Activated T-cell treated with anti-CD3 and anti-CD28 coated beads, Interleukin-2, amount 50 U/mL, for 1 hour (primary cell): ENCODE measurements around the gene CMTM5.
"Not testable (repeated sequence)": the region's sequence is repeated elsewhere in the genome, so short reads cannot be mapped to it uniquely, and the experiment has no call there.

Source experiments
- DNase-seq: peaks from one replicate; pipeline ENCODE4 v3.0.0-alpha.2; 2020

CMTM5 gene

GRCh38 chr14:23400496-23401149, 23.8 kb downstream of the CMTM5 start:
- not testable (repeated sequence) for DNase-seq

DNA sequence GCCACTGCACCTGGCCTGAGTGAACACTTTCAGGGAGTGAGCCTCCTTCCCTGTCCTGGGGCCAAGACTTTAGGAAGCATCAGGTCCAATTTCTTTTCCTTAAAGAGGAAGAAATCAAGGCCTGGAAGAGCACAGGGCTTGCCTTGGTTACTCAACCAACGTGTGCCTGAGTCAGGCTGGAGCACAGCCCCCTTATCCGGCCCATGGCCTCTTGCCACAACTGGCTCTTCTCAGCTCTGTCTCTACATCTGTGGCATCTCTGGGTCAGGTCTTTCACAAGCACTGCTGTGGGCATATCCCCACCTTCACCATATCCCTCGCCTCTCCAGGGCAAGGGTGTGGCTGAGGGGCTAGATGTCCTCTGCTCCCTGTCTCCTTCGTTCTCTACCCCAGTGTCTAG, 24.4 kb downstream of the CMTM5 start:
- DNase-seq = no peak

GRCh38 chr14:23402296-23403138, 25.7 kb downstream of the CMTM5 start:
- no peak for DNase-seq

DNA sequence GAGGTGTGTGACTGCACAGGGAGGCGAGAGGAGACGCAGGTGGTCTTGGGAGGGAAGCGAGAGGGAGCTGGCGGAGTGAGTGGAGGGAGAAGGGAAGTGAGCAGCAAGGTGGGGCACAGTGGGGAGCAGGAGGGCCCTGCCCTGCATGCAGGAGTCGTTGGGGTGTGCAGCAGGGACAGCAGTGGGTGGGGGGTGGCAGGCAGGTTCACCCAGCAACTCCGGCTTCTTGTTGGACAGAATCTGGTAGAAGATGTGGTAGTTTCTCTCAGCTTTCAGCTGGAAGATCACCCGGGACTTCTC, 26.2 kb downstream of the CMTM5 start:
- DNase-seq = no peak

DNA sequence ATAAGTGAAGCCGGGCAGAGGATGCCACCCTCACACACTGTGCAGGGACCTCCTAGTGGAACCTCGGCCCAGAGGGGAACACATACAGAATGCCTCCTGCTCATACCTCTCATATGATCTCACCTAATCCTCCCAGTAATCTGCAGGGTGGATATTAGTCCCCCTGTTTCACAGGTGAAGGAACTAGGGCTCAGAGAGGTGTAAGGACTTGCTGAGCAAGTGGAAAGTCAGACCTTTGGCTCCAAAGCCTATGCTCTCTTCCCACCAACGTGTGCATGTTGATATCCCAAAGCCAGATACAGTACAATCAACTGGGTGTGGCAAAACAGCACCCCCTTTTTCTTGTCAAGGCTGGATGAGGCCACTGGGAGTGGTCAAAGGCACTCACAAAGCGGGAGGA, 27.1 kb downstream of the CMTM5 start:
- no peak for DNase-seq

GRCh38 chr14:23404331-23404900, 27.6 kb downstream of the CMTM5 start:
- DNase-seq = no peak

DNA sequence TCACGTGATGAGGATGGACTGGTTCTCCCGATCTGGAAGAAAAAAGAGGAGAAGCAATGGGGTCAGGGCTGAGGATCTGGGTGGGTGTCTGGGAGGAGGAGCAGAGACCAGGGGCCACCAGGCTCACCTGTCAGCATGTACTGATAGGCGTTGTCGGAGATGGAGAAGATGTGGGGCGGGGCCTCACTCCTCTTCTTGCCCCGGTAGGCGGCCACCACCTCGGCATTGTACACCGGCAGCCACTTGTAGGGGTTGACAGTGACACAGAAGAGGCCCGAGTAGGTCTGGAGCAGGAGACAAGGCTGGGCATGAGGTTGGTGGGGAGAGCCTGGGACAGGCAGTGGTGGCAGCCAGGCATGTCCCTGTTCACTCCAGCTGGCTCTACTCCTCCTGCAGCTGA, 28.2 kb downstream of the CMTM5 start:
- DNase-seq = no peak

DNA sequence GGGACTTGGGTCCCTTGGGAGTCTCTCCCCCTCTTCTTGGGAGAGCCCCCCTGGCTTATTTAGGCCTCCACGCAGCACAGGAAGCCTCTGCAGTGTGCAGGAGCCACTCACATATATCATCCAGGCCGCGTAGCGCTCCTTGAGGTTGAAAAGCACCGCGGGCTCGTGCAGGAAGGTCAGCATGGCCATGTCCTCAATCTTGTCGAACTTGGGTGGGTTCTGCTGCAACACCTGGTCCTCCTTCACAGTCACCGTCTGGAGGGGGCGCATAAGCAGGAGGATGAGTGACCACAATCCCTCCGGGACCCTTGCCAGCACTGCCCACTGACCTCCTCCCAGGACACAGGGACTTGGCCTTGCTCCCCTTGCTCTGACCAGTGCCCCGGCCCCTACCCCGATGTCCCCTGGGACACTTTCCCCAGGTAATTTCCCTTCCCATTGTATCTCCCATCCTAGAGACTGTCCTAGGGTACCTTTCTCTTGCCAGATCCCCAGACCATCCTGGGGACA, 28.7 kb downstream of the CMTM5 start:
- no peak for DNase-seq

- no peak for DNase-seq
Observed at GRCh38 chr14:23406244-23406643, 29.4 kb downstream of the CMTM5 start.

- no peak for DNase-seq
Observed at GRCh38 chr14:23406725-23407355, 30.0 kb downstream of the CMTM5 start.

DNA sequence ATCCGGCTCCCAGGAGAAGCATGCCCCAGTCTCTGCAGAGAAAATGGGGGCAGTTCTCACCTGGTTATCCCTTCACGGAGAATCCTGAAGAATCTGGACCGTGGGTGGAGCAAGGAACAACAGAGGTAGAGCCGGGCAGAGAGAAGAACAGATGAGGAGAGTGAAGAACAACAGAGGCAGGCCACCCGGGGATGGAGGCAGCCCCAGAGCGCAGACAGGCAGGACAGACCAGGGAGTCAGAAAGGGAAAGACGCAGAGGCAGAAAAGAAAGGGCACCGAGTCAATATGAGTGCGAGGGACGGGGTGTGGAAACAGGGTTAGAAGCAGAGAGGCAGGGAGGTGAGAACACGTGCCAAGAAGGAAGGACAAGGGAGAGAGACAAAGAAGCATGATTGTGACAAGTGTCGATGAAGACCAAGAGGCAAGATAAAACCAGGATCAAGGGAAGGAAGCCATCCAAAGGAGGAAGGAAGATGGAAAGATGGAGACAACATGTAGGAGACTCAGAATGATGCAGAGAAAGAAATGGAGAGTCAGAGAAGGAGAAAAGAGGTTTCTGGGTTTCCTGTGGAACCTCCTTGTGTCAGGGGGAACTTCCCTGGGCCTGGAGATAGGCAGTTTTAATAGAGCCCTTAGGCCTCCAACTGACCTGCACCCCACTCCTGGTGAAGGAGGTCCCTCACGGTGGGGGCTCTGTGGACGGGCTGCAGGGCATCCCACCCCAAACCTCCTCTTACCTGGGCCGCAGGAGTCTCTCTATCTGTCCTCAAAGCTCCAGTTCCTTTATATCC, 30.9 kb downstream of the CMTM5 start, which contains the start of gene MYH6:
TSS of gene MYH6 (minus strand) at position 758 of the 791 bp plus-strand sequence. CDS start 1,050 bp downstream, outside the sequence.
- DNase-seq = no peak

- no peak for DNase-seq
Observed at GRCh38 chr14:23408307-23408630, 31.4 kb downstream of the CMTM5 start.

GRCh38 chr14:23409475-23409874, 32.6 kb downstream of the CMTM5 start:
- no peak for DNase-seq

DNA sequence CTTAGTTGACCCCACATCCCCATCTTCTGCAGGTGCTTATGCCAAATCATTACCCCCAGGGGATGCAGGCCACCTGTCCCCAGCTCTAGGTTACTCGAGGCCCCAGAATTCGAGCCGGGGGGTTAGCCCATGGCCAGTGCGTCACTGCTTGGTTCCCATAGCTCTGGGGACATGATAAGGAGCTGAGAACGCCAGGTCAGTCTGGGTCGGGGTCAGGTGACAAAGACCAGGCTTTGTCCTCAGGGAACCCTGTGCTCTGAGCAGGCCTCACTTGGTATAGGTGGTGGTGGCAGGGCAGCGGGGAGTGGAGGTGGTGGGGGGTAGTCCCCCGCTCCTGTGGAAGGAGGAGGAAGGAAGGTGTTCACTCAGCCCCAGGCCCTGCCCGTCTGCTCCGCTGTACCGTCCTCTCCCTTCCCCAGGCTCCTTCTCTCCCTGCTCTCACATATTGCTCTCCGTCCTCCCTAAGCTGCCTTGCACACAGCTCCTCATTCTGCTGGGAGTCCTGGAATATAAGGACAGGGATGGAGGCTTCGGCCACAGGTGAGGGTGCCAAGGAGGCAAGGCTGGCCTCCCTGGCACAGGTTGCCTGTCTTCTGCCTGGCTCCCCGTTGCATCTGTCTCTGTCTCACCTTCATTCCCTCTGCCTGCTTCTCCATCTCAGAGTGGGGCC, 33.3 kb downstream of the CMTM5 start:
- DNase-seq = no peak

DNA sequence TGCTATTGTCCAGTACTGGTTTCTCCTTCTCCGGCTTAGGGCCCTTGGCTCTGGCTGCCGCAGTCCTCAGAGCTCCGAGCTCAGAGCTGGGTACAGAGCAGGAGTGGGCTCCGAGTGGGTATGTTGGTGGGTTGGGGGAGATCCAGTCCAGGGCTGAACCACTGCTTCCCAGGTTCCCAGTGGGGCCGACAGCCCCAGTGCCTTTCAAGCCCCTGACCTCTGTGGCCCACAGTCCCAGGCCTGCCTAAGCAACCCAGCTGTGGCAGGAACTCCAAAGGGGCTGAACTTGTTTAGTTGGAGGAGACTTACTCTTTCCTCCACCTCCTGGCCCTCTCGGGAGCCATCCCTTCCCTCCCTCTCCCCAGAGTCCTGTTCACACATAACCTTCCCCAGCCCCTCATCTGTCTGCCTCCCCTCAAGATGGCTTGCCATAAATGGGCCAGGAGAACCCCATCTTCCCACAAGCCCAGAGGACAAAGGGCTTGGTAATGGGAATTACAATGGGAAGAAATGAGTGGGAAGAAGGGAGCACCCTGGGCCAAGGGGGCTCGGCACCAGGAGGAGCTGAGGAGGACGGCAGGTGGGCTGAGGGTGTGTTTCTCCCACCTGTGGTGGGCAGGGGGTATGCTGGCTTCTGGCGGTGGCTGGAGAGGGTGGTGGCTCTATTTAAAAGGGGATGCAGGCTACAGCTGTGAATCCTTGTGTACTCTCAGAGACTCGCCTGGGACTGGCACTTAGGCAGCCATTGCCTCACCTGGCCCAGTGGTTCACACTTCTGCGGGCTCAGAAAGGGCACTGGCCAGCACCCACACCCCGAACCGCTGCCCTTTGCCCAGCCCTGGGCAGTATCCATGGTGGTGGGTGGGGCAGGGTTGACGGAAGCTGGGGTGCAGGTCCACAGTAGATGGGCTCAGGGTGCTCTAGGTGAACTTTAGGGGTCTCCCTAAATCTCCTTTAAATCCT, 35.0 kb downstream of the CMTM5 start:
- no peak for DNase-seq

GRCh38 chr14:23413681-23414080, 36.8 kb downstream of the CMTM5 start:
- no peak for DNase-seq

GRCh38 chr14:23414254-23414653, 37.4 kb downstream of the CMTM5 start:
- no peak for DNase-seq

GRCh38 chr14:23414906-23415820, 38.3 kb downstream of the CMTM5 start:
- DNase-seq = no peak

GRCh38 chr14:23415821-23416778, 39.3 kb downstream of the CMTM5 start:
- no peak for DNase-seq
